Parathyroid adenoma (tissue), 2 donors: ENCODE measurements around the gene HIGD2A.
A peak's percentile ranks its signal among the peaks of the same experiment; 100 is the strongest.

Experiments
- H2AFZ ChIP-seq: fragments of 300-600 bp; sonication (generic); one replicate; pipeline ENCODE4 v1.7.0; 2017; ENCODE audit warnings: antibody characterized with exemption, mild to moderate bottlenecking
- H3K27ac ChIP-seq: fragments of 300-600 bp; sonication (generic); one replicate; pipeline ENCODE4 v1.7.0; 2017
- H3K27me3 ChIP-seq: fragments of 300-600 bp; sonication (generic); one replicate; pipeline ENCODE4 v1.7.0; 2017; ENCODE audit warnings: low read length; ENCODE audit not compliant: control insufficient read depth, insufficient read depth
- H3K36me3 ChIP-seq: fragments of 300-600 bp; sonication (generic); one replicate; pipeline ENCODE4 v1.7.0; 2017; ENCODE audit warnings: low read length; ENCODE audit not compliant: control insufficient read depth, insufficient read depth
- H3K4me1 ChIP-seq: fragments of 300-600 bp; sonication (generic); one replicate; pipeline ENCODE4 v1.7.0; 2017; ENCODE audit warnings: control low read depth
- H3K4me2 ChIP-seq: fragments of 300-600 bp; sonication (generic); one replicate; pipeline ENCODE4 v1.7.0; 2017; ENCODE audit warnings: low read length
- H3K4me3 ChIP-seq: fragments of 300-600 bp; sonication (generic); one replicate; pipeline ENCODE4 v1.7.0; 2017; ENCODE audit warnings: low read depth, low read length
- H3K79me2 ChIP-seq: fragments of 300-600 bp; sonication (generic); one replicate; pipeline ENCODE4 v1.7.0; 2017; ENCODE audit warnings: control low read depth
- H3K9ac ChIP-seq: fragments of 300-600 bp; sonication (generic); one replicate; pipeline ENCODE4 v1.7.0; 2017; ENCODE audit warnings: mild to moderate bottlenecking
- H3K9me3 ChIP-seq: fragments of 300-600 bp; sonication (generic); one replicate; pipeline ENCODE4 v1.7.0; 2017; ENCODE audit warnings: low read length; ENCODE audit not compliant: control insufficient read depth
- CTCF ChIP-seq: fragments of 300-600 bp; sonication (generic); IDR thresholded peaks from one replicate; pipeline ENCODE4 v1.7.0; 2017; ENCODE audit warnings: antibody characterized with exemption, mild to moderate bottlenecking
- donor health status: primary hyperparathyroidism.

The HIGD2A gene

GRCh38 chr5:176391999-176392398 lies 3.4 kb downstream of the HIGD2A start:
- Histone ChIP-seq H3K9me3 (no peaks in the 10 kb centered on the region), H3K4me2 (no peak overlapping the region), H3K4me3 (no peak overlapping the region), H3K36me3 (no peaks in the 10 kb centered on the region), H2AFZ (no peak overlapping the region), H3K27ac (no peak overlapping the region), H3K9ac (no peak overlapping the region), H3K79me2 (peaks cover 29% of the 10 kb centered on the region), H3K4me1 (peaks cover 35% of the 10 kb centered on the region), H3K27me3 (no peaks in the 10 kb centered on the region)
- no peak for TF ChIP-seq CTCF

DNA sequence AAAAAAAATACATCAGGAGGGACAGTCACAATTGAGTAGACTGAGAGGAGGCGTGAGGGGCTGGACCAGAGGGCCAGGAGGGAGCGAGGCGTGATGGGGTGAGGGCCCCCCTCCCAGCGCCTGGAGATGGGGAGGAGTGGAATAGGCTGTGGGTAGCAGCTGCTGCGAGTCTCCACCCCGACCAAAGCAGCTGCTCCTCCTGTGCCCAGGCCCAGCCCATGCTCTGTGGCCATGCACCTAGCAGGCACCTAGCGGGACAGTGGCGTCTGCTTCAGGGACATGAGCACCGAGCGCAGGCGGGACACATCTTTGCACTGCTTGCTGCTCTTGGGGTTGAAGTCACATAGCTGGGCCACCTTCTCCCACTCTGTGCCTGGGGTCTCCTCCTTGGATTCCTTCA lies 4.0 kb downstream of the HIGD2A start:
- Histone ChIP-seq H3K9ac (no peak overlapping the region), H3K79me2 (peaks cover 28% of the 10 kb centered on the region), H3K27ac (no peak overlapping the region), H3K4me2 (no peak overlapping the region), H3K4me1 (peaks cover 33% of the 10 kb centered on the region), H3K36me3 (no peaks in the 10 kb centered on the region), H2AFZ (no peak overlapping the region), H3K27me3 (no peaks in the 10 kb centered on the region), H3K9me3 (no peaks in the 10 kb centered on the region), H3K4me3 (no peak overlapping the region)
- no peak for TF ChIP-seq CTCF

GRCh38 chr5:176394096-176394495 lies 5.5 kb downstream of the HIGD2A start:
- Histone ChIP-seq H3K36me3 (no peaks in the 10 kb centered on the region), H3K4me3 (no peak overlapping the region)

DNA sequence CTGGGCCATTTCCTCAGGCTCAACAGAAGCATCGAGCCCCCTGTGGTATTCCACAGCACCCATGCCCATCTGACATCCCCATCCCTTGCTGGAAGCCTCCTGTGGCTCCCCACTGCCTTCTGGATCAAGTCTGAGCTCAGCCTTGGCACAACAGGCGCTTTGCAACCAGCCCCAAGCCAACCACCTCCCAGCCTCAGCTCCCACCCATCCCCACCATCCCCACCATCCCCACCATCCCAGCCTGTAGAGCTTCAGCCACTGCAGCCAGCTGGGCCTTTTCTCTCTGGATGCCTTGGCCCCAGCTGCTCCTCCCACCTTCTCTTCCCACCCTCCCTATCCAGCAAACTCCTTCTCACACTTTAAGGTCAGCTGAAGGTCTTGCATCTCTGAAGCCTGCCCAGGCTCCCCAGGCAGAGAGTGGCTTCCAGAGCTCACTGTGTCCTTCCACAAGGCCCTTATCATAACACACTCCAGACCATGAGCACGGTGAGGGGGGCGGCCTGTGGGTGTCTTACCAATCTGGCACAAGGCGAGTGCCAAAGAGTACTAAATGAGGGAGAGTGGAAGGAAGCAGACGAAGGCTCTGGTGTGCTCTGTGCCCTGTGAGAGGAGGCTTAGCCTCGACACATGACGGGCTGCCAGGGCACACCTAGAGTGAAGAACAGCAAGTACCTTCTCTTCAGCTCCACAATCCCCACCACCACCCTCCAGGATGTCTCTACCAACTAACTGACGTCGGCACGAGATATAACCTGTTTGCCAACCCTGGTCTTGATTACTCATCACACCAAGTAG lies 6.5 kb downstream of the HIGD2A start:
- Histone ChIP-seq H3K4me1 (peaks cover 25% of the 10 kb centered on the region), H3K4me2 (no peak overlapping the region), H3K27ac (peak overlapping the region; percentile 92), H2AFZ (peak overlapping the region; percentile 61), H3K27me3 (no peaks in the 10 kb centered on the region), H3K4me3 (no peak overlapping the region), H3K9me3 (no peaks in the 10 kb centered on the region), H3K36me3 (no peaks in the 10 kb centered on the region), H3K79me2 (peaks cover 27% of the 10 kb centered on the region), H3K9ac (no peak overlapping the region)
- no peak for TF ChIP-seq CTCF

More at GRCh38 chr5:176394096-176394495, 5.5 kb downstream of the HIGD2A start:
- H2AFZ ChIP-seq = no peak overlapping the region
- no peak overlapping the region for H3K4me2 ChIP-seq
- no peaks in the 10 kb centered on the region for H3K27me3 ChIP-seq
- no peaks in the 10 kb centered on the region for H3K9me3 ChIP-seq
- no peak for TF ChIP-seq CTCF
- peaks cover 32% of the 10 kb centered on the region for H3K4me1 ChIP-seq
- H3K9ac ChIP-seq = no peak overlapping the region
- H3K79me2 ChIP-seq = peaks cover 25% of the 10 kb centered on the region
- no peak overlapping the region for H3K27ac ChIP-seq

- peaks cover 24% of the 10 kb centered on the region for H3K4me1 ChIP-seq
- TF ChIP-seq CTCF = peak; percentile 30
- H3K9ac ChIP-seq = no peak overlapping the region
- H3K4me3 ChIP-seq = peak overlapping the region; percentile 24
- H3K4me2 ChIP-seq = peak overlapping the region; percentile 56
- H2AFZ ChIP-seq = peak overlapping the region; percentile 83
- no peaks in the 10 kb centered on the region for H3K36me3 ChIP-seq
- no peaks in the 10 kb centered on the region for H3K27me3 ChIP-seq
- no peaks in the 10 kb centered on the region for H3K9me3 ChIP-seq
- peak overlapping the region; percentile 92 for H3K27ac ChIP-seq
- H3K79me2 ChIP-seq = peaks cover 22% of the 10 kb centered on the region
Measured at GRCh38 chr5:176396330-176396729, 7.8 kb downstream of the HIGD2A start.
